Sigmoid colon (tissue), 4 donors: ENCODE measurements around the gene CACNB3.

Source experiments
- POLR2AphosphoS5 ChIP-seq, 4 donors: sonication (generic); formaldehyde crosslinking; IDR thresholded peaks; one replicate each; pipeline ENCODE4 v1.6.1; 2017; ENCODE audit warnings: antibody characterized with exemption in 4 of 4
- TF ChIP-seq, protein P1 (sequence below), 4 experiments: fragments of 450-650 bp in 3 of 4; fragments of 200-600 bp in 1 of 4; IDR thresholded peaks; one replicate each; pipeline ENCODE4 v1.5.1; 2016 to 2019; ENCODE audit warnings: antibody characterized with exemption in 4 of 4, mild to moderate bottlenecking in 3 of 4, moderate library complexity in 2 of 4

DNA sequence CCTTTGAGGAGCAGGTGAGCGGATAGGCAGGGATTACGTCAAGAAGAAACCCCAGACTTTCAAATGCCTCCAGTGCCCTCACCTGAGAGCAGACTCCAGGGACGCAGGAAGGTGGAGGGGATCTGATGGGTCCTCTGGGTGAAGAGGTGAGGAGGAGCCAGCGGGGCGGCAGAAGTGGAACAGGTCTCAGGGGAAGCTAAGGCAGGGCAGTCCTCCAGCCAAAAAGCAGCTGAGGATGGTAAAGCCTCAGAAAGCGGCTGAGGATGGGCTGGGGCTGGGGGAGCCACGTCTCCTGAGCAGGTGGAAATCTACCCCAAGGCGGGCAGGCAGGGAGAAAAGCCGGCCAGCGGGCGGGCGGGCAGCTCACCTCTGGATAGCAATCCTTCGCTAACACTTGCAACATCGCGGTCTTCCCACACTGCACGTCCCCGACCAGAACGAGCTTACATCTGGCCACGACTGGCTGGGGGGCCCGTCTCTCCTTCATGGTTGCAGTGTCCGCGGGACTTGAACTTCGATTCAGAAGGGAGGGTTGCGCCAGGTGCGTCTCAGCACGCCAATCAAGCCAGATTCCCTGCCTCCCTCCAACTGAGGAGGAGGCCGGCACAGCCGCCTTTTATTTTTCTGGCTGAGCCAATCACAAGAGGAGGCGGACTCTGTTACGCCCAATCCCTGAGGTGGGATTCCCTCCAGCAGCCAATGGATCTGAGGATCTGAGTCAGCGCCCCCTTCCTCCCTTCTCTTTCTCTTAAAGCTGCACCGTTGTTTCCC is 47.2 kb downstream of the CACNB3 start, which contains the start of gene RND1:
- TF ChIP-seq, protein P1, sequence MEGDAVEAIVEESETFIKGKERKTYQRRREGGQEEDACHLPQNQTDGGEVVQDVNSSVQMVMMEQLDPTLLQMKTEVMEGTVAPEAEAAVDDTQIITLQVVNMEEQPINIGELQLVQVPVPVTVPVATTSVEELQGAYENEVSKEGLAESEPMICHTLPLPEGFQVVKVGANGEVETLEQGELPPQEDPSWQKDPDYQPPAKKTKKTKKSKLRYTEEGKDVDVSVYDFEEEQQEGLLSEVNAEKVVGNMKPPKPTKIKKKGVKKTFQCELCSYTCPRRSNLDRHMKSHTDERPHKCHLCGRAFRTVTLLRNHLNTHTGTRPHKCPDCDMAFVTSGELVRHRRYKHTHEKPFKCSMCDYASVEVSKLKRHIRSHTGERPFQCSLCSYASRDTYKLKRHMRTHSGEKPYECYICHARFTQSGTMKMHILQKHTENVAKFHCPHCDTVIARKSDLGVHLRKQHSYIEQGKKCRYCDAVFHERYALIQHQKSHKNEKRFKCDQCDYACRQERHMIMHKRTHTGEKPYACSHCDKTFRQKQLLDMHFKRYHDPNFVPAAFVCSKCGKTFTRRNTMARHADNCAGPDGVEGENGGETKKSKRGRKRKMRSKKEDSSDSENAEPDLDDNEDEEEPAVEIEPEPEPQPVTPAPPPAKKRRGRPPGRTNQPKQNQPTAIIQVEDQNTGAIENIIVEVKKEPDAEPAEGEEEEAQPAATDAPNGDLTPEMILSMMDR (IDR thresholded peaks at IDR 0.05) = no peak
- peak; percentile 93 to 99 (median 94) for TF ChIP-seq POLR2AphosphoS5 (IDR thresholded peaks at IDR 0.05)
